Measurements from ENCODE around the gene LRRC4C. TPM values are rescaled to one million over a fixed set of nuclear protein-coding genes. Genes with fewer than 3 reads are reported as not detected.

Gene LRRC4C
- polyA plus RNA-seq, 1 donor from 2014 or later, result 24.3 TPM

DNA sequence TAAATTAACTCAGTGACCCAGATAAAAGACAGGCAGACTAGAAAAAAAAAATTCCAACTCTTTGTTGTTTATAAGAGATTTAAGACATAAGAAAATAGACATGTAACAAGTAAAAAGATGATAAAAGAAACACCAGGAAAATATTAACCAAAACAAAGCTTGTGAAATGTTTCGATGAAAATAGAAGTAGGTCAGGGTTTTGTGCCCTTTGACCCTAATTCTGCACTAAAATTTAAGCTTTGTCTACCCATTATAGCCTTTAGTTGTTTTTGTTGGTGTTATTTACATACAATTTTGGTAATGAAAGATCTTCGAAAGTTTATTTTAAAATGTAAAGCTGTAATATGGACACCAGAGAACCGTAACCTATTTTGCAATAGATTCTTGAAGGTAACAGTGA, 75.7 kb downstream of the LRRC4C start:
- Histone ChIP-seq H3K79me2 (replicated peaks; ENCODE audit: insufficient read depth, low read length) (no peaks in the 10 kb centered on the region), H4K20me1 (ENCODE audit: insufficient read depth) (no peaks in the 10 kb centered on the region), H3K27ac (ENCODE audit: low read length) (no peak overlapping the region), H3K4me3 (ENCODE audit: low read length) (no peak overlapping the region), H3K4me2 (ENCODE audit: low read length) (no peak overlapping the region), H3K36me3 (ENCODE audit: insufficient read depth, low read length) (no peaks in the 10 kb centered on the region), H3K9me2 (ENCODE audit: insufficient read depth, low read length) (no peaks in the 10 kb centered on the region), H3F3A (ENCODE audit: insufficient read depth, low read length, poor library complexity, severe bottlenecking) (no peaks in the 10 kb centered on the region), H3K27me3 (ENCODE audit: insufficient read depth, low read depth, low read length) (no peaks in the 10 kb centered on the region), H3K9ac (ENCODE audit: low read length) (no peak overlapping the region), H3K9me3 (ENCODE audit: low read length) (no peaks in the 10 kb centered on the region), H2AFZ (ENCODE audit: low read depth, low read length) (no peak overlapping the region)
- TF ChIP-seq EZH2 (IDR thresholded peaks at IDR 0.05; ENCODE audit: borderline replicate concordance, insufficient read depth, low read length, poor library complexity, severe bottlenecking) (no peak), TAF1 (IDR thresholded peaks at IDR 0.05; ENCODE audit: low read depth) (no peak), POLR2AphosphoS5 (IDR thresholded peaks at IDR 0.05) (no peak), RAD21 (conservative IDR thresholded peaks at IDR 0.05) (no peak), MXI1 (conservative IDR thresholded peaks at IDR 0.05; ENCODE audit: poor library complexity, severe bottlenecking) (no peak), EP300 (conservative IDR thresholded peaks at IDR 0.05; ENCODE audit: poor library complexity, severe bottlenecking) (no peak)
- TF ChIP-seq, protein P1, sequence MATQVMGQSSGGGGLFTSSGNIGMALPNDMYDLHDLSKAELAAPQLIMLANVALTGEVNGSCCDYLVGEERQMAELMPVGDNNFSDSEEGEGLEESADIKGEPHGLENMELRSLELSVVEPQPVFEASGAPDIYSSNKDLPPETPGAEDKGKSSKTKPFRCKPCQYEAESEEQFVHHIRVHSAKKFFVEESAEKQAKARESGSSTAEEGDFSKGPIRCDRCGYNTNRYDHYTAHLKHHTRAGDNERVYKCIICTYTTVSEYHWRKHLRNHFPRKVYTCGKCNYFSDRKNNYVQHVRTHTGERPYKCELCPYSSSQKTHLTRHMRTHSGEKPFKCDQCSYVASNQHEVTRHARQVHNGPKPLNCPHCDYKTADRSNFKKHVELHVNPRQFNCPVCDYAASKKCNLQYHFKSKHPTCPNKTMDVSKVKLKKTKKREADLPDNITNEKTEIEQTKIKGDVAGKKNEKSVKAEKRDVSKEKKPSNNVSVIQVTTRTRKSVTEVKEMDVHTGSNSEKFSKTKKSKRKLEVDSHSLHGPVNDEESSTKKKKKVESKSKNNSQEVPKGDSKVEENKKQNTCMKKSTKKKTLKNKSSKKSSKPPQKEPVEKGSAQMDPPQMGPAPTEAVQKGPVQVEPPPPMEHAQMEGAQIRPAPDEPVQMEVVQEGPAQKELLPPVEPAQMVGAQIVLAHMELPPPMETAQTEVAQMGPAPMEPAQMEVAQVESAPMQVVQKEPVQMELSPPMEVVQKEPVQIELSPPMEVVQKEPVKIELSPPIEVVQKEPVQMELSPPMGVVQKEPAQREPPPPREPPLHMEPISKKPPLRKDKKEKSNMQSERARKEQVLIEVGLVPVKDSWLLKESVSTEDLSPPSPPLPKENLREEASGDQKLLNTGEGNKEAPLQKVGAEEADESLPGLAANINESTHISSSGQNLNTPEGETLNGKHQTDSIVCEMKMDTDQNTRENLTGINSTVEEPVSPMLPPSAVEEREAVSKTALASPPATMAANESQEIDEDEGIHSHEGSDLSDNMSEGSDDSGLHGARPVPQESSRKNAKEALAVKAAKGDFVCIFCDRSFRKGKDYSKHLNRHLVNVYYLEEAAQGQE (IDR thresholded peaks at IDR 0.05; ENCODE audit: borderline replicate concordance), result no peak

DNA sequence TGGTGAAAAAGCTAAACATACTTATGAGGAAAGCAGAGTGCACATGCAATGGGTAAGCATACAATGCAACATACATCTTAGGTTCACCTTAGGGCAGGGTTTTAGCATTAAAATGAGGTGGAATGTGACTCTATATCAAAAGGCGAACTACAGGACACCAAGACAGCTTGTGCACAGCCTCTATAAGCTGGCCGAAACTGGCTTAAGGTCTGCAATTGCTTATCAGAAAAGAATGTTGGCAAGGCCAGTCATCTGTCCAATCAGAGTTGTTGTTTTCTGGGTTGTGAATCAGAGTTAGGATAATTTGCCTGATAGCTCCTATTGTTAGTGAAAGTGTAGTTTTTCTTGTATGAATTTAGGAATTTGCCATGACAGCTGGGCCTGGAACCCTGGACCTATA, 76.5 kb downstream of the LRRC4C start:
- Histone ChIP-seq H3K9me3 (ENCODE audit: low read length) (no peaks in the 10 kb centered on the region), H4K20me1 (ENCODE audit: insufficient read depth) (no peaks in the 10 kb centered on the region), H3K79me2 (replicated peaks; ENCODE audit: insufficient read depth, low read length) (no peaks in the 10 kb centered on the region), H3K36me3 (ENCODE audit: insufficient read depth, low read length) (no peaks in the 10 kb centered on the region), H3K27me3 (ENCODE audit: insufficient read depth, low read depth, low read length) (no peaks in the 10 kb centered on the region), H3K9ac (ENCODE audit: low read length) (no peak overlapping the region), H3K4me2 (ENCODE audit: low read length) (no peak overlapping the region), H3K9me2 (ENCODE audit: insufficient read depth, low read length) (no peaks in the 10 kb centered on the region), H3F3A (ENCODE audit: insufficient read depth, low read length, poor library complexity, severe bottlenecking) (no peaks in the 10 kb centered on the region), H3K4me3 (ENCODE audit: low read length) (no peak overlapping the region), H2AFZ (ENCODE audit: low read depth, low read length) (no peak overlapping the region), H3K27ac (ENCODE audit: low read length) (no peak overlapping the region)
- TF ChIP-seq RAD21 (conservative IDR thresholded peaks at IDR 0.05), result no peak
- TF ChIP-seq EZH2 (IDR thresholded peaks at IDR 0.05; ENCODE audit: borderline replicate concordance, insufficient read depth, low read length, poor library complexity, severe bottlenecking), result no peak
- no peak for TF ChIP-seq EP300 (conservative IDR thresholded peaks at IDR 0.05; ENCODE audit: poor library complexity, severe bottlenecking)
- TF ChIP-seq TAF1 (IDR thresholded peaks at IDR 0.05; ENCODE audit: low read depth), result no peak
- TF ChIP-seq, protein P2, sequence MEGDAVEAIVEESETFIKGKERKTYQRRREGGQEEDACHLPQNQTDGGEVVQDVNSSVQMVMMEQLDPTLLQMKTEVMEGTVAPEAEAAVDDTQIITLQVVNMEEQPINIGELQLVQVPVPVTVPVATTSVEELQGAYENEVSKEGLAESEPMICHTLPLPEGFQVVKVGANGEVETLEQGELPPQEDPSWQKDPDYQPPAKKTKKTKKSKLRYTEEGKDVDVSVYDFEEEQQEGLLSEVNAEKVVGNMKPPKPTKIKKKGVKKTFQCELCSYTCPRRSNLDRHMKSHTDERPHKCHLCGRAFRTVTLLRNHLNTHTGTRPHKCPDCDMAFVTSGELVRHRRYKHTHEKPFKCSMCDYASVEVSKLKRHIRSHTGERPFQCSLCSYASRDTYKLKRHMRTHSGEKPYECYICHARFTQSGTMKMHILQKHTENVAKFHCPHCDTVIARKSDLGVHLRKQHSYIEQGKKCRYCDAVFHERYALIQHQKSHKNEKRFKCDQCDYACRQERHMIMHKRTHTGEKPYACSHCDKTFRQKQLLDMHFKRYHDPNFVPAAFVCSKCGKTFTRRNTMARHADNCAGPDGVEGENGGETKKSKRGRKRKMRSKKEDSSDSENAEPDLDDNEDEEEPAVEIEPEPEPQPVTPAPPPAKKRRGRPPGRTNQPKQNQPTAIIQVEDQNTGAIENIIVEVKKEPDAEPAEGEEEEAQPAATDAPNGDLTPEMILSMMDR (IDR thresholded peaks at IDR 0.05; ENCODE audit: poor library complexity, severe bottlenecking), result no peak
- TF ChIP-seq, protein P1 (IDR thresholded peaks at IDR 0.05; ENCODE audit: borderline replicate concordance), result no peak
- TF ChIP-seq POLR2AphosphoS5 (IDR thresholded peaks at IDR 0.05), result no peak
- TF ChIP-seq MXI1 (conservative IDR thresholded peaks at IDR 0.05; ENCODE audit: poor library complexity, severe bottlenecking), result no peak
- TF ChIP-seq SMC3 (conservative IDR thresholded peaks at IDR 0.05; ENCODE audit: poor library complexity), result no peak

Measured in neural cell (in vitro differentiated cells).